Muscle of leg (tissue), 11 donors: ENCODE results near the gene MCC. TPM values are rescaled to one million over a fixed set of nuclear protein-coding genes. Genes with fewer than 3 reads are reported as not detected.
A peak's percentile ranks its signal among the peaks of the same experiment; 100 is the strongest.

Experiments
- DNase-seq: peaks from one replicate; pipeline ENCODE4 v3.0.0; 2013
- H3K27ac ChIP-seq: one replicate; pipeline ENCODE4 v1.5.1; 2013; ENCODE audit warnings: mild to moderate bottlenecking, low read length, control low read depth
- H3K27me3 ChIP-seq: one replicate; pipeline ENCODE4 v1.6.1; 2013; ENCODE audit warnings: low read length; ENCODE audit not compliant: control insufficient read depth, insufficient read depth
- H3K36me3 ChIP-seq: one replicate; pipeline ENCODE4 v1.6.1; 2013; ENCODE audit warnings: low read length; ENCODE audit not compliant: control insufficient read depth, insufficient read depth
- H3K4me1 ChIP-seq: one replicate; pipeline ENCODE4 v1.6.1; 2013; ENCODE audit warnings: low read length; ENCODE audit not compliant: control insufficient read depth, insufficient read depth
- H3K4me3 ChIP-seq: one replicate; pipeline ENCODE4 v1.5.1; 2013; ENCODE audit warnings: low read length, control low read depth
- H3K9me3 ChIP-seq: replicated peaks from 2 replicates; pipeline ENCODE4 v1.6.1; 2013; ENCODE audit warnings: low read depth, low read length; ENCODE audit not compliant: control insufficient read depth
- WGBS: methylation state at CpG from one replicate; pipeline ENCODE4 v1.1.5; 2013; ENCODE audit warnings: missing lambda C conversion rate; ENCODE audit not compliant: insufficient coverage; 5-methylcytosine and 5-hydroxymethylcytosine counted together
- polyA plus RNA-seq, 8 donors: library from polyadenylated mRNA; unstranded; fragments of 120-200 nt; gene quantifications; one replicate each; pipeline versions ENCODE4 v1.2.1 to v1.2.3, GENCODE V29; 2013; ENCODE audit warnings: inconsistent platforms in 1 of 8, low replicate concordance in 1 of 8; ENCODE audit not compliant: insufficient read length in 8 of 8, insufficient read depth in 1 of 8
- total RNA-seq: library from RNA; stranded (reverse); fragments of 120-200 nt; gene quantifications from one replicate; pipeline ENCODE4 v1.2.4, GENCODE V29; 2013

The MCC gene
- total and polyA plus RNA-seq, 9 donors, result 12.1 to 19.6 (median 17.0) TPM

DNA sequence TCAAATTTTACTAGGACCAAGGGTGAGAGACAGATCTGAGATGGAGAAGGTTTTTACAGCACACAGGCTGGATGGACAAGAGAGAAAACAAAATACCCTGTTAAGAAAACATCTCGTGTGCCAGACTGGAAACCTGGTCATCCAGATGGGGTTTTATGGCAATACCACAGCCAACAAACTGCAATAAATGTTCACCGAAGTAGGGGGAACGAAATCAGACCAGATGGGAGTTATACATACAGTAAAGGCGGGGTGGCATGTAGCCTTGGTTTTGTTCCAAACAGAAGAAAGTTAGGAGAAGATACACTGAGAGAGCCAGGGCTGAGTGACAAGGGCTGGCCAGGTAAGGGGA lies 448.3 kb downstream of the MCC start:
- no peak for DNase-seq
- H3K36me3 ChIP-seq, result peaks cover 18% of the 10 kb centered on the region
- H3K27ac ChIP-seq, result peak overlapping the region; percentile 82
- no peaks in the 10 kb centered on the region for H3K27me3 ChIP-seq
- peaks cover 34% of the 10 kb centered on the region for H3K4me1 ChIP-seq
- 39% methylated on average over 3 of the region's 4 CpGs for WGBS
- no peaks in the 10 kb centered on the region for H3K9me3 ChIP-seq
- no peak overlapping the region for H3K4me3 ChIP-seq

DNA sequence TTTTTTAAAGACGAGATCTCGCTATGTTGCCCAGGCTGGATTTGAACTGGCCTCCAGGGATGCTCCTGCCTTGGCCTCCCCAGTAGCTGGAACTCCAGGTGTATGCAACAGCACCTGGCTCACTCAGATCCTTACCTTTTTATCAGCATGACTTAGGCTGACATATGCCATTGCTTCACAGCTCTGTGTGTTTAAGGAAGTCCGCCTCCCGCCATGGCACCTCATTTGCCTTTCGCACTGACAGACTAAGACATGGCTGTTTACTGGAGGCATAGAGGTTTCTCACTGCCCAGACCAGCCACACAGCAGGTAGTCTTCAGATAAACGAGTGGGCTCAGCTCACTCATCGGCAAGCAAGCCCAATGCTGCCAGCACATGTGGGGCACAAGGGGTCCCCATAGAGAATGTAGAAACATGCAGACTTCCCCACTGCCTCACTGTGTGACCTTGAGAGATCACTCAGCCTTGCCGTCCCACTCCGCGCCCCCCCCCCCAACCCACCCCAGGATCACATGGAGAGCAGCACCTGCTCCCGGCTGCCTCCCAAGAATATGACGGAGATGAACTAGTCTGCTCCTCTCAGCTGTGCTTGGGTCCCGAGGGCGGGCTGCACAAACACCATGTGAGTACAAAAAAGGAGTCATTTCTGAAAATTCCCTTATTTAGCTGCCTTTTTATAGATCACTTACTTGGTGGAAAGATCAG lies 448.9 kb downstream of the MCC start:
- WGBS, result 79% methylated on average over 7 of the region's 14 CpGs
- Histone ChIP-seq H3K9me3 (no peaks in the 10 kb centered on the region), H3K4me1 (peaks cover 35% of the 10 kb centered on the region), H3K4me3 (no peak overlapping the region), H3K27ac (peak overlapping the region; percentile 82), H3K36me3 (peaks cover 18% of the 10 kb centered on the region), H3K27me3 (no peaks in the 10 kb centered on the region)
- DNase-seq, result peak; percentile 92

DNA sequence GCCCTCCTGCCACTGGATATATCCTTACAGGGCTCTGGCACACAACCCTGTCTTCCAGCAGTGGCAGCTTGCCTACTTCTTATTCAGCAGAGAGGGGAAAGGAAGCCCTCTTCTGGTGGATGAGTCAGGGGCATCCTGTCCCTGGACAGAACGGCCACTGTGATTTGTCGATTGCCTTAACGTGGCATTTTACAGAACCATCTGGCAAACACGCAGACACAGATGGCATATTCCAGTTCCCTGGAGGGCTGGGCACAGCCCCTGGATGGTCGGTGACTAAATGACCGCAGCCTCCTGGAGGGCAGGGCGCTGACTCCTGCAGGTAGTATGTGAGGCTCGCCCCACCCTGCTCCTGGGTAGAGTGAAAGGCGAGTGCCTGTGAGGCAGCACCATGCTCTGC lies 449.5 kb downstream of the MCC start:
- Histone ChIP-seq H3K4me1 (peaks cover 32% of the 10 kb centered on the region), H3K27me3 (no peaks in the 10 kb centered on the region), H3K9me3 (no peaks in the 10 kb centered on the region), H3K36me3 (peaks cover 16% of the 10 kb centered on the region), H3K4me3 (no peak overlapping the region), H3K27ac (peak overlapping the region; percentile 1)
- 75% methylated on average over 8 of the region's 9 CpGs for WGBS
- DNase-seq, result no peak

DNA sequence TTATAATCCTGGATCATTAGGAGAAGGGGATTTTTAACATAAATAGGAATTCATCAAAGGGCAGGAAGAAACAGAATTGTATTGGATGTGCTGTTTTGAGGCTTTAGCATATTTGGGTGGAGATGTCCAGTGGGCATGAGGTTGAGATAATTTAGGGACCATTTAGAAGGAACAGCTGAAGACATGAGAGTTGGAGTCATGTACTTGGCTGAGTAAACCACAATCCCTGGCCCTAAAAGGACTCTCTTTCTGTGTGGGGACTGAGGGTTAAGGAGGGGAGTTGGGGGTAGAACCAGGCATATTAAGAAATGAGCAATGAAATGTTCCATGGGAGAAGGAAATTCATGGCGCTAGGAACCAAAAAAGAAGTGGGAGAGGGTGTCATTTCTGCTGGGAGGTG lies 450.1 kb downstream of the MCC start:
- peaks cover 29% of the 10 kb centered on the region for H3K4me1 ChIP-seq
- H3K36me3 ChIP-seq, result peaks cover 16% of the 10 kb centered on the region
- H3K9me3 ChIP-seq, result no peaks in the 10 kb centered on the region
- WGBS, result 94% methylated on average over 1 of the region's 1 CpG
- no peak overlapping the region for H3K27ac ChIP-seq
- H3K27me3 ChIP-seq, result no peaks in the 10 kb centered on the region
- DNase-seq, result no peak
- H3K4me3 ChIP-seq, result no peak overlapping the region

DNA sequence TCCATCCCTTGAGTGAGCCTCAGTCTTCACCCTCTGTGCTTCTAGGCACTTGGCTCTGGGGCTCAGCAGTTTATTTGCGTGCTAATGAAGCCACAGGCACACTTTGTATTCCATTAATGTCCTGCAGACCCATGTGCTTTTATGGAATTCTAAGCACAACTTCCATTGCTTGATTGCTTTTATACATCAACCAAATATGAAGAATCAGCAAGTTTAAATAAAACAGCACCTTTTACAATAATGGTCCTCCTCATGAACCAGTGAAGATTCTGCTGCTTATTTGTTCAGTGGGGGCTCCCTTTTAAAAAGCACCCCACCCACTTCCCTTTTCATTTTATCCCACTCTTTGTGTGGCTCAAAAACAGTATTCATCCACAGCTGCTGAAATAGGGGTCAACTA lies 451.4 kb downstream of the MCC start:
- 100% methylated on average over 1 of the region's 1 CpG for WGBS
- no peak overlapping the region for H3K4me3 ChIP-seq
- H3K4me1 ChIP-seq, result peaks cover 32% of the 10 kb centered on the region
- no peak overlapping the region for H3K27ac ChIP-seq
- no peak for DNase-seq
- H3K9me3 ChIP-seq, result no peaks in the 10 kb centered on the region
- H3K36me3 ChIP-seq, result peaks cover 16% of the 10 kb centered on the region
- no peaks in the 10 kb centered on the region for H3K27me3 ChIP-seq

DNA sequence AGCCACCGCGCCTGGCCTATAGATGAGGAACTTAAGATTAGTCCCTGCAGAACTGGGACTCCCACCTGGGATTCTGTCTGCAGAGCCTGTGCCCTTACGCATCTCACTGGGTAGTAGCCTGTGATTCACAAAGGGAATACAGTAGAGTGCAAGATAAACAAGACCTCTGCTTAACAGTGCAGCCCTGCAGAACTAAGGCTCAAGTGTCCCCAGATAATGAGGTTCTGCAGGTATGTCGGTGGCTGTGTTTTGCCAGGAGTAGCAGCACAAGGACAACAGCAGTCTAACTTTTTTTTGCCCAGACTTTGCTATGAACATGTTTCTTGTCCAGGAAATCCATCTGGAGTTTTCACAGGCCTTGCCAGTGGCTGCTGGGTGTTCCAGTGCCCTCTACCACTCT lies 451.9 kb downstream of the MCC start:
- WGBS, result 96% methylated on average over 4 of the region's 4 CpGs
- H3K4me1 ChIP-seq, result peaks cover 32% of the 10 kb centered on the region
- peaks cover 17% of the 10 kb centered on the region for H3K36me3 ChIP-seq

DNA sequence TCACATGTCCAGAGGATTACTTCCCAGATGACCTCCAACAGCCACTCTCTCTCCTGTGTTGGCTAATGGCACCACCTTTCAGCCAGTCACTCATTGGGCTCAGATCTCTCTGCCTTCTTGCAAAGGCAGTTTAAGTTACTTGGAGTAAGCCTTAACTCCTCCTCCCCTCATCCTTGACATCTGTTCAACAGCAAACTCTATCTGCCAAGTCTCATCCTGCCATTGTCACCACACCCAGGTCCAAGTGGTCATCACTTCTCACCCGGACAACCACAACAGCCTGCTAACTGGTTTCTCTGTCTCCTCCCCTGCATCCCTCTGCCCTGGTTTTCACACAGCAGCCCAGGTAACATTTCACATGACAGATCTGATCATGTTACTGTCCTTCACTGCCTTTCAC lies 453.2 kb downstream of the MCC start:
- WGBS, result 50% methylated on average over 1 of the region's 1 CpG
- Histone ChIP-seq H3K36me3 (peaks cover 15% of the 10 kb centered on the region), H3K4me1 (peaks cover 23% of the 10 kb centered on the region), H3K27me3 (no peaks in the 10 kb centered on the region), H3K27ac (no peak overlapping the region), H3K9me3 (no peaks in the 10 kb centered on the region), H3K4me3 (no peak overlapping the region)
- no peak for DNase-seq

More for the DNA sequence above, 451.9 kb downstream of the MCC start:
- no peak overlapping the region for H3K27ac ChIP-seq
- no peaks in the 10 kb centered on the region for H3K9me3 ChIP-seq
- no peak for DNase-seq
- H3K27me3 ChIP-seq, result no peaks in the 10 kb centered on the region
- no peak overlapping the region for H3K4me3 ChIP-seq

DNA sequence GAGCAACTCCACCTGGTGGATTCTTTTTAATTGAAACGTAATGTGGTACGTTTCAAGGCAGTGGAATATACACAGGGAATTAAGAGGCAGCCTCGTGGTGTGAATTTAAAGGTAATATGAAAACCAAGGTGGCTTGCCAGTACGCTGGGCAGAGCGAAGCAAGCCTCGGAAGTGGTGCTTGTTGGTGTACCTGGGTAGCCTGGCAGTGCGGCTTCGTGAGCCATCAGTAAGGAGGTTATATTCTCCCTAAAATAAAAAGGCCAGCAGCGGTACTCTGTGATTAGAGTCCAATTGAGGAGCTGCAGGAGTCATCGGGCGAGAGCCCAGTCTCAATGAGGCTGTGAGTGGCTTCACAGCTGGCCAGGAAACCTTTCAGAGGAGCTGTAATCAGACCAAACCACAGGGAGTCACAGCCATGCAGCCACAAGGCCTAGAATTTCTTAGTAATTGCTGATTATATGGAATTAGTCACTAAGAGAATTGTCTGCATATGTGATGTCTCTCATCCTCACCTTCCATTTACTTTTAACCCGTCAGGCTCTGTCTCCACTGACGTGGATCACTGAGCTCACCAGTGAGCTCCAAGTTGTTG lies 454.0 kb downstream of the MCC start:
- H3K4me1 ChIP-seq, result peaks cover 16% of the 10 kb centered on the region
- no peak overlapping the region for H3K27ac ChIP-seq
- H3K9me3 ChIP-seq, result no peaks in the 10 kb centered on the region
- DNase-seq, result no peak
- peaks cover 15% of the 10 kb centered on the region for H3K36me3 ChIP-seq
- no peak overlapping the region for H3K4me3 ChIP-seq
- 77% methylated on average over 10 of the region's 13 CpGs for WGBS
- no peaks in the 10 kb centered on the region for H3K27me3 ChIP-seq

DNA sequence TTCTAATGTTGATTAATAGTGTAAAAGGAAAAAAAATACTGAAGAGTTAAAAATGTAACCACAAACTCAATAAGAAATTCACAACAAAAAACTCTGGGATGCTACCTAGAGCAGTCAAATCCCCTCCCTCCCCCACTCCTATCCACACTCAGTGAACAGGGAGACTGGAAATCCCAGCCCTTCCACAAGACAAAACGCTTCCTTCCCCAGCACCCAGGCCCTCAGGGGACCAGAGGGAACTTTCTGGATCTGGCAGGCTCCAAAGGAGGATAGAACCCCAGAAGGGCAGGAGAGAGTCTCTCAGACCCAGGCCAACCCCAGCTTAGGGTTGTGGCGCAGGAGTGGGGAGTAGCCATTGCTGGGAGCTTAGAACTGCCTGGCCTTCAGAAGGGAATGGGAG lies 456.7 kb downstream of the MCC start:
- Histone ChIP-seq H3K4me3 (no peak overlapping the region), H3K27me3 (no peaks in the 10 kb centered on the region), H3K4me1 (peaks cover 13% of the 10 kb centered on the region), H3K36me3 (peaks cover 26% of the 10 kb centered on the region), H3K9me3 (no peaks in the 10 kb centered on the region), H3K27ac (no peak overlapping the region)
- no peak for DNase-seq
- no CpG with 5 or more reads among the region's 2 CpGs for WGBS

DNA sequence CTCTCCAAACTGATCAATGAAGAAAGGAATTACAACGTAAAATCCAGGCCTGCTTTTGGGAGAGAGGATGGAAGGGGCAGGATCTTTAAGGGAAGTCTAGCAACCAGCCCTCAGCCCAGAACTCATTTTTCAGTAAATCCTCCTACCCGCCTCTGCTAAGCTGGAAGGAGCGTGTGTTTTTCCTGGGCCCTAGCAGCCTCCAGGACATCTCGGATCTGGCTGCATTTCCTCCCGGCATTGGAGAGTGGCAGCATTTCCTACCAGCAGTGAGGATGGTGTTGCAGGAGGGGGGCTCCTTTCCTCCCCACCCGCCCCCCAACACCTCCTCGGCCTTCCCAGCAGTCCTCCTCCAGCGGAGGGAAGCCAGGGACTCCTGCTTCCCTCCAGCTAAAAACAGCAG lies 457.1 kb downstream of the MCC start:
- Histone ChIP-seq H3K4me3 (no peak overlapping the region), H3K4me1 (peaks cover 14% of the 10 kb centered on the region), H3K36me3 (peaks cover 27% of the 10 kb centered on the region), H3K9me3 (no peaks in the 10 kb centered on the region), H3K27ac (no peak overlapping the region), H3K27me3 (no peaks in the 10 kb centered on the region)
- WGBS, result 80% methylated on average over 1 of the region's 8 CpGs
- DNase-seq, result no peak
